SIG-M5 treated with dmso at 0.1 percent for 504 hours (cell line): Measurements from ENCODE around the gene NEDD9.

ENCODE experiments used
- DNase-seq: peaks from one replicate; lab custom pipeline; 2025; ENCODE audit not compliant: unreplicated experiment; lab: John Stamatoyannopoulos, UW

NEDD9 gene

DNA sequence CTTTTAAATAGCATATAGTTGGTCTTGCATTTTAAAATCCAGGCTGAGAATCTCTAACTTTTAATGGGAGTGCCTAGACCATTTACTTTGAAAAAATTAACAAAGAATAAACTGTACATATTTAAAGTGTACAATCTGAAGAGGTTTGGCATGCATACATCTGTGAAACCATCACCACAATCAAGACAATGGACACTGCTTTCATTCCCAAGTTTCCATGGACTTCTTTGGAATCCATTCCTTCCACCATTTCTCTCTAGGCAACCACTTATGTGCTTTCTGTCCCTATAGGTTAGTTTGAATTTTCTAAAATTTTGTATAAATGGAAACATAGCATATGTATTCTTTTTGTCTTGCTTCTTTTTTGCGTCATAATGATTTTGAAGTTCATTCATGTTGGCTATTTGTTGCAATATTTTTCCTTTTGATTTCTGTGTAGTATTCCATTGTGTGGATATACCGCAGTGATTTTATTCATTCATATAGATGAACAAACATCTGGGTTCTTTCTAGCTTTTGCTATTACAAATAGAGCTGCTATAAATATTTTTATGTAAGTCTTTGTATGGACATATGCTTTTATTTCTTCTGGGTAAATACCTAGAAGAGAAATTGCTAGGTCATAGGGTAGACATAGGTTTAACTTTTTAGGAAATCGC, 50.9 kb downstream of the NEDD9 start:
- DNase-seq: no peak

DNA sequence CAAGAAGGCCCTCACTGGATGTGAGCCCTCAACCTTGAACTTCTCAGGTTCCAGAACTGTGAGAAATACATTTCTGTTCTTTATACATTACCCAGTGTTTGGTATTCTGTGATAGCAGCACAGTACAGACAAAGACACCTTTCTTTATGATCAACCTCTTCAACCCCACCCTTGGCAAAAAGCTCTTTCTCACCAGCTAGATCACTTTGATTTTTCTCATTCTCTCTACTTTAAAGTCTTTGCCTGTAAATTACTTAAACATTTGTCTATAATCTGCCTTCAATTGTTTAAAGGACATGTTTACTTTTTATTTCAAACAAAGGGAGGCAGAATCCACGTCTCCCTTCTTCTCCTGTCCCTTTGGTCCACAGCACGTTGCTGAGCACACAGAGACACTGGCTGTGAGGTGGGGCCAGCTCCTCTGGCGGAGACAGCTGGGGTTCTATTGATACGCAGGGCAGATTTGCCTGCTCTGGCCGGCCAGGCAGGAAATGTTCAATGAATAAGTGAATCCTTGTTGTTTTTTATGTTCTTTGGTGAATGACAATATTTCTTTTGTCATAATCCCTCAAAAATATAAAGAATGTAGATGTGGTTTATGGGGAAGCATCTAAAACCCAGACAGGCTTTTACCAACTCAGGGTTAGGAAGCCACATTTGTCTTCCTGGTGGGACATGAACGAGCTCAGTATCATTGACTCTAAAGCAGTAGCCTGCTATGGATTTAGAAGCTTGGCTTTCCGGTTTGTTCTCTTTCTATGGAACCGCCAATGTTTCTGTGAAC, 52.9 kb downstream of the NEDD9 start:
- no peak for DNase-seq

DNA sequence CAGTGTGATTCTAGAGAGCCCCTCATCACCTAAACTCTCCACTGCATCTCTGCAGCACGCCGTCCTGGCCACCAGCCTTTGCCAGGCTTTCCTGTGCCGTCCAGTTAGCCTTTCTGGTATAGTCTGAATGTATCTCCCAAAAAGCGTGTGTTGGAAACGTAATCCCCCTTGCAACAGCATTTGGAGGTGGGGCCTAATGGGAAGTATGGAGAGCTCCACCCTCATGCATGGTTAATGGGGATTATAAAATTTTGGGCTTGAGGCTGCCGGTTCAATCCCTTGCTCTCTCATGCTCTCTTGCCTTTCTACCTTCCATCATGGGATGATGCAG, 53.4 kb downstream of the NEDD9 start:
- DNase-seq: no peak

DNA sequence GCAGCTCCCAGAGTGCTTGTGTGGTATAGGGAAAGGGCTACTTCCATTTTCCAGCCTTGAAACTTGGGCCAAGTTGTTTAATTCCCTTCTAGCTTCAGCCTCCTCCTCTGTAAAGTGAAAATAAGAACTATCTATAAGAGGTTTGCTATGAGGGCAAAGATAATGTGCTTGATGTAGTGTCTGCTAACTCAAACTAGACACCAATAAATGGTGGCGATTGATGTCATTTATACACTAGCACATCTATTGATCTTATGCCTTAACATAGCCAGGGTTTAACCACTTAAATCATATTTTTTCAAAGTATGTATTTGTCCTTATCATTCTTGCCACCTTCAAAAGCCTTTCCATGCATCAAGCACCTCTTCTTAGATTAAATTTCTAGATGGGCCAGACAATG, 55.2 kb downstream of the NEDD9 start:
- DNase-seq: no peak

DNA sequence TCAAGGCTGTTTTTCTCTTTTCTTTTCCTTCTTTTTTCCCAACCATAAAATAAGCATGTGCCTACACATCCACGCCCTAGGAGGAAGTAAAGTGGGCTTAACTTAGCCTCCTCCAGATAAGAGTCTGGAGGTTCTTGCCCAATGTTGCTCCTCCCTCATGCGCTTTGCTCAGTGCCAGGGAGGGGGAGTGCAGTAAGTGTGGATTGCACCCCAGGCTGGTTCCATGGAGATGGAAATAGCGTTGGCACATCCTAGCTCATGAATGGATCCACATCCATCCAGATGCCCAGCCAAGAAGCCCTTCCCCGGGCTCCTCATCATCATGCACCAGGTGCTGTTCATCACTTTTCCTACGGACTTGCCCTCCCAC, 58.2 kb downstream of the NEDD9 start:
- peak; percentile 25 for DNase-seq

DNA sequence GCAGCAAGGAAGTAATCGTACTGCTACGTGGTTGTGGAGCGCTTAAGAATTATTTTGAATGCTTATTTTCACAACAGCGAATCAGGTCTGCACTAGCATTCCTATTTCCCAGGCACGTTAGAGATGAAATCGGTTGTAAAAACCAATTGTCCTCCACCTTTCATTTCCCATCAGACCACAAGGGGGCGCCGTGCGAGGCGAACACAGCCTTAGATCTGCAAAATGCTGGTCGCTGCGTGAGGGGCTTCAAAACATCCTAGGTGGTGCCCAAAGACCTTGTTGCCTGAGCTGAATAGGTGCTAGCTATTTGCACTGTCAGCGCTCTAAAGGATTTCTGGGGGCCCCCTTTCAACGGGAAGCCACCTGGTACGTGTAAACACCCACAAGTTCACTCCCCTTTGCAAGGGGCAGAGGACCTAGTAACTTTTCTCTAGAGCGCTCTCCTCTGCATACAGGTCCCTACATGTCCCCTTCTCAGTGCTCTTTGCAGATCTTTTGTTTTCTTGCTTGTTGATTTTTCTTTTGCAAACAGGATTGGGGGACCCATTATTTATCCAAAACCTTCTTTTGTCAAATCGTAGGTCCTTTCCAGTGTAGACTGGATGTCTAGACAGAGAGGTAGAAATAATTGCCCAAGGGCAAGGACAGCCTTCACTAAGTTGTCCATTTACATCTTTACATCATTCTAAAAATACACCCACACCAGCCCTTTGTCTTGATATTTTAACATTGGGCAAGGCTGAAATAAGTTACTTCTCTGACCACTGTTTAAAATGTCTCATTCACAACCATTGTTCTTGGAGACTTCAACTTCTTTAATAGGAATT, 59.8 kb downstream of the NEDD9 start:
- DNase-seq: peak; percentile 23

DNA sequence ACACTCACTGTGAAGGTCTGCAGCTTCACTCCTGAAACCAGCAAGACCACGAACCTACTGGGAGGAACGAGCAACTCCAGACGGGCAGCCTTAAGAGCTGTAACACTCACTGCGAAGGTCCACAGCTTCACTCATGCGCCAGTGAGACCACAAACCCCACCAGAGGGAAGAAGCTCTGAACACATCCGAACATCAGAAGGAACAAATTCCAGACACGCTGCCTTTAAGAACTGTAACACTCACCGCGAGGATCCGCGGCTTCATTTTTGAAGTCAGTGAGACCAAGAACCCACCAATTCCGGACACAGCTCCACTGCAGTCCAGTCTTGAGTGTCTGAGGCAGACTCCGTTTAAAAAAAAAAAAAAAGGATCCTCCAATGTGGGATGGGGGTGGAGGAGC, 60.5 kb downstream of the NEDD9 start:
- no peak for DNase-seq

DNA sequence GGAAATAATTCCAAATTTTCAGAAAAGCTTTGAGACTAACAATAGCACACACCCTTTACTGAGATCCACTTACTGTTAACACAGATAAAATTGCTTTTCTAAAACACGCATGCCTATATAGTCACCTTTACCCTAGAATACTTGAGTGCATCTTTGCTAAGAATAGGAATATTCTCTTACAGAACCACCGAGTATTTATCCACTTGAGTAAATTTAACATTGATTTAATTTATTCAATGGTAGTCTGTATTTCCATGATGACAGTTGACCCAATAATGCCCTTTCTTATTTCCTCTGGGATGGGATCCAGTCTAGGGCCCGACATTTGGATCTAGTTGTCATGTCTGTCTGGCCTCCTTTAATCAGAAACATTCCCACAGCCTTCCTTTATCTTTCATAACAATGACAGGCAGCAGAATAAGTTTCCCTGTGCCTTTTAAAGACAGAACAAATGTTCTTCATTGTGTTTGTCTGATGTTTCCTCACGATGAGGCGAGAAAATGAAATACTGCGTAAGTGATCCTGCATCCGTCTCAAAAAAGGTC, 64.3 kb downstream of the NEDD9 start:
- DNase-seq: no peak

DNA sequence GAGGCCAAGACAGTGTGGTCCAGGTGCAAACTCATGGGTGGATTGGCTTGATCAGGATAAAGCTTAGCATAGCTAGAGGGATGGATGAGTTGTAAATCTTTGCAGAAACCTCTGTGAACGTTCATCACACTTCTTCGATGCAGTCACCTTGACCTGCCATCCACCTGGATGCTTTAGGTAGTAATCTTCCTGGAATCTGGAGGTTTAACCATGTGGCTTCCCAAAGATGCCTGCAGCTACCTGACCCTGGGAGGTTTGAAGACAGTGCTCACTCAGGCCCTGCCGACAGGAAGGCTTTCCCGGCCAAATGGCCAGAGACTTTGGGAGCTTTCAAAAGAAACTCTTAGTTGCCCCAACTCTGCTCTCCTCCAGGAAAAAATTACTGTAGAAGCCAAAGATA, 65.5 kb downstream of the NEDD9 start:
- no peak for DNase-seq

DNA sequence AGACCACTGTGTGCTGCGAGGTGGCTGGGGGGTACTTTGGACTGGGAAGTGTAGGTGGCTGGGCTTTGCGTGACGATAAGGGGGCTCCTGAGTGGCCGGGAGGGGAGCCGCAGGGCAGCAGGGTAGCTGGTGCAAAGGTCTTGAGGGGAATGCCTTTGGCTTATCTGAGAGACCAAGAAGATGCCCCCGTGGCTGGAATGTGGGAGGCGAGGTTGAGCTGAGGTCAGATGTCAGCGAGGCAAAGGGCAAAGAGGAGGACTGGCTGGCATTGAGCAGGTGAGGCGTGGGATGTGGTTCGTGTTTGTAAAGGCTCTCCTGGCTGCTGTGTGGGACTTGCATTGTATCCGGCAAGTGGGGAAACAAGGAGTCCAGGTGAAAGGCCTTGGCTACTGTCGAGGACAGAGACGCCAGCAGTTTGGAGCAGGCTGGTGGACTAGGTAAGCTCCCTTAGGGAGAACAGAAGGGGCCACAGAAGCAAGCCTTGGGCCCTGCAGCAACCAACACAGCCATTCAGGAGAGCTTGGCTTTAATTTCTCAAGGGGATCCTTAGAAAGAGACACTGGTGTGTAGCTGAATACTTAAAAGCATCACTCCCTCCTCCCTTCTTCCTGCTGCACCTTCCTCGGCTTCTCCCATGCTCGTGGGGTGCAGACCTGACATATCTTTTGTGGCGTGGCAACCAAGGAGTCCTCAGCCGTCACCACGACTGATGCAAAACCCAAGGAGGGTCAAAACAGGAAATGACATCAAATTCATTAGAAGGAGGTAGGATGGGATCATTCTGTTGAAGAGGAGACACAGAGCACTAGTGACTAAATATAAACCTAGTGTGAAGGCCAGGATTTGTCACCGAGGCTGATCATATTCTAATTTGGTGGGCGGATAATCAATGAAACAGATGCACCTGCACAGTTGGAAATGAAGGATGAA, 67.5 kb downstream of the NEDD9 start:
- no peak for DNase-seq

DNA sequence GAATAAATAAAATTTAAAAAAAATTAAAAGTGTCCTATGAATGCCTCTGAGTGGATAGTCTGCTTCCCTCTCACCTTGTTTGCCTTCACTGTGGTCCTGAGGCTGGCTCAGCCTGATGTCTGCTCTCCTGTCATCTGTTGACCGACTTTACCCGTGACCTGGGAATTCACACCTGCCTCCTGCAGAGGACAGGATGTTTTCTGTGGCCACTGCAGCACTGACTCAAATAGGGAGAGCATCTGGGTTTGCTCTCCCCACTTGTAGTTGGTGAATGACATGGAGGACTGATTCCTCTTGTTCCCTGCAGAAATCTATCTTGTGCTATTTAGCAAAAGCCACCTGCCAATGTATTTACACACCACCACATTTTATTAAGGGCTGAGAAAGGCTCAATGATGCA, 68.5 kb downstream of the NEDD9 start:
- DNase-seq: no peak

DNA sequence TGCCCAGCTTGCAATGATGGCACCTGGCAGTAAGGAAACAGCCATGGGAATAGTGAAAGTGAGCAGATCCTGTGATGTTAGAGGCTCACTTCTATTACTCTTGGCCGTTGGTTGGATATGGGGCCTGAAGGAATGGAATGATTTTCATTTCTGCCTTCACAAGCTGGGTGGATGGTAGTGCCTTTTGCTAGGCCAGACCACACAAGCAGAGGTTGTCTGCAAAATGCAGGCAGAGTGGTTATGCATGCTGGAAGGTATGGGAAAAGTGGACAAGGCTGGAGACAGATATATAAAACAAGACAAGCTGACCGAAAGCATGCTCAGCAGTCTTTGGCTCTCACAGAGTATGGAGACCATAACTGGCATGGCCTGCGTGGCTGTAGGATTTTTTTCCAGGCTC, 70.2 kb downstream of the NEDD9 start:
- no peak for DNase-seq

DNA sequence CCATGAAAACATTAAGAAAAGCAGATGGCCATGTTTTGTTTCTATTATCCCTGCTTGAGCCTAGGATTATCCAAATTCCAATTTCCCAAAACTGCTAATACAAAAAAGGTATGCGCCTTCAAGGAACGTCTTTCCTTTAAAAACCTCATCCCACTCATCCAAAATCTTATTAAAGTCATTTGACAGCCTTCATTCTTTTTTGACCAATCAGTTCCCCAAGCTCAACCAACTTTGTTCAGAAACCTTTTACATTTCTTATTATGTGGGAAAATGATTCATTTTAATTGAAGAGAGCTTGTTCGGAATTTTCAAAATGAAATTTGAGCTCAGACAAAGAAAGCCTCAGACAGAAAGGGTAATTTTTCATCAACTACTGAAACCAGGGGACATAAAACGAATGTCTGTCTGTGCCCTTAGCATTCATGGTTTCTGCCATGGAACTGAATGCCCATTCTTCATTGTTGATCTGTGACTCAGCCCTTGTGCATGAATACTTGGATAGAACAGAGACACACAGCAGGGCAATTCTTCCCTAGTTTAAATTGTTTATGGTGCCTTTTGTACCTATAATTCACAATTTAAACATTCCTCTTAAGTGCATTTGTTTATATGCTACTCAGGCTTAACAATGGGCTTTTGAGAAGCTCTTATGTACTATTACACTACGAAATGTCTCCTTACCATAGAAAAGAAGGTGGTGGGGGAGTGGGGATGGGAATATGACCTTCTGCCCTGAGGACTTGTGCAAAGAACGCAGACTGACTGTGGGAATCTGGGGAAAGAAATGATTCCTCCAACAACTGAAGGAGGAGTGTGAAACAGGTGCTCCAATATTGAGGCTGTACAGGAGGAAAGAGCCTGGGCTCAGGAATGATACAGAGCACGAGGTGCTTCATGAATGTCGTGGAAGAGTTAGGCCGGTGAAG, 71.2 kb downstream of the NEDD9 start:
- DNase-seq: no peak

DNA sequence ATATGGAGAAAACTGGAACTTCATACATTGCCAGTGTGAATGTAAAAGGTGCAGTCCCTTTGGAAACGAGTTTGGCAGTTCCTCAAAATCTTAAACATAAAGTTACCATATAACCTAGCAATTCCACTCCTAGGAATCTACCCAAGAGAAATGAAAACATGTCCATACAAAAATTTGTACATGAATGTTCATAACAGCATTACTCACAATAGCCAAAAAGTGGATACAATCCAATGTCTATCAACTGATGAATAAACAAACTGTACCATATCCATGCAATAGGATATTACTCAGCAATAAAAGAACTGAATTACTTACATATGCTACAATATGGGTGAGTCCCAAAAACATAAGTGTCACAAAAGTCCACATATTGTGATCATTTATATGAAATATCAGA, 72.3 kb downstream of the NEDD9 start:
- no peak for DNase-seq

DNA sequence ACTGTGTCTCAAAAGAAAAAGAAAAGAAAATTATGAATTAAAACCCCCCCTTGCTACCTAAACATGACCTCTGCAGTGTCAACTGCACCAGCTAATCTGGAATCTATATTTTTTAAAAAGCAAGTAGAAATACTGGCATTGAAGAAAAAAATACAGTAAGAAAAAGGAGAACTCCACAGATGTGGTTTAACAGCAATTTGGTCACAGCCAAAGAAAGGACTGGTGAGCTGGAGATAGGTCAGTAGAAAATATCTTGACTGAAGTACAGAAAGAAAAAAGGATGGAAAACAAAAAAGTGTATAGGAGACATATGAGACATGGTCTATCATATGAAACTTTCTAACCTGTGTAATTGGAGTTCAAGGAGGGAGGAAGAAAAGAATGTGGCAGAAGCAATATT, 76.9 kb downstream of the NEDD9 start:
- no peak for DNase-seq

DNA sequence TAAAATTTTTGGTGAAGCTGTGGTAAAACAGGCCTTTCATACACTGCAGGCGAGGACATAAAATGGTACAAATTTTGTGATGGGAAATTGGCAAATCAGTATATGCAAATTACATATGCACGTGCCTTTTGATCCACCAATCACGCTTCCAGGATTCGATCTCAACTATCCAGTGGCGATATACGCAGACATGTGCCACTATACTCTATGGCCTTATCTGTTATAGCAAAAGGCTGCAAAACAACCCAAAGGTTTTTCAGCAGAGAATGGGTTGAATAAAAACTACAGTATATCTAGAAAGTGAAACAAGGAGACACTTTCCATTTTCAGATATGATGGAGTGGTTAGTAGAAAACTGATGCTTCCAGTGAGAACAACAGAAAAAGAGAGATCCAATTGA, 79.0 kb downstream of the NEDD9 start:
- DNase-seq: no peak

DNA sequence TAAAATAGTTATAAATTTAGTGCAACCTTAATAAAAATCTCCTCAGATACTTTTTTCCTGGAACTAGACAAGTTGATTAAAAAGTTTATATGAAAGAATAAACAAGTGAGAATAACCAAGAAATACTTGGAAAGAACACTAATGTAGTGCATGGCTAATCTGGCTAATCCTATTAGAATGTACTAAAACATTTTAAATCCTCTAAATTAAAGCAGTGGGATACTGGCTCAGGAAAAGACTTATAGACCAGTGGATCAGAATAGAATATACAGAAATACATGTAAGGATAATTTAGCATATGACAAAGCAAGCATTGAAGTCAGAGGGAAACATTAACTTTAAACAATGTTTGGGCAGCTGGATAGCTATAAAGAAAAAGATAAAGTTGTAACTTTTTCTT, 79.9 kb downstream of the NEDD9 start:
- DNase-seq: no peak

DNA sequence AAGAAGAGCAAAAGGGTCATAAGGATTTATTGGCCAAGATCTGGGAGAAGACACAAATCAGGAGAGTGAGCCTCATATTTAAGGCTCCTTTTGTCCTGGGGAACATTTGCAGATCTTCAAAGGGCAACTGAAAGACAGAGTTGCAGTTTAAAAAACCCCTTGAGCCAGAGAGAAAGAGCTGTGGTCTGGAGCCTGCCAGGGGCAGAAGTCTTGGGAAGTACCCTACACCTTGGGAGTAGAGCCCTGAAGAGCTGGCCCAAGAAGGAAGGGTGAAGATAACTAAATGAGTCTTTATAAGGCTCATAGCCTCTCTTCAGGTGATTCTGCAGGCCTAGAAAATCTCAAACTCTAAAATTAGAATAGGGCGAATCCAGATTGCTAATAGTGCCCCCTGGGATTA, 81.0 kb downstream of the NEDD9 start:
- no peak for DNase-seq

DNA sequence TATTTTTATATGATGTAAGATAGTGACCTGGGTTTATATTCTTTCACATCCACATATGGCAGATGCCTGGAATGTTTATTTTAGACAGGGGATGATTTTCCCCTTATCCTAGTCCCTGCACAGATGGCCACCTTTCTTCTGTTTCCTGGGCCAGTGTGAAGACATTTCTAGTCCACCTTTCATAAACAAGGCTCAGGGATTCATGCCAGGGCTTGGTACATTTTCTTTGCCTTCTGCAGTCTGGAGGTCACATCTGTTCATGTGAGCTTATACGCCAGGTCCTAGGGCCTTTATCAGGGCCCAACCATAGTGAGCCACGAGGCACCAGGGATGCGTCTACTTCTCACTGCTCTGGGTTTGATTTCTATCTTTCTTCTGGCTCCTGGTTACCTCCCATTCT, 82.9 kb downstream of the NEDD9 start:
- no peak for DNase-seq
